H1 (cell line): ENCODE data around the gene PLXDC2. TPM values are rescaled to one million over a fixed set of nuclear protein-coding genes. Genes with fewer than 3 reads are reported as not detected.
A peak's percentile ranks its signal among the peaks of the same experiment; 100 is the strongest.

Experiments used
- CBX5 ChIP-seq: fragments of 300-800, 300-1000 bp; sonication (generic); IDR thresholded peaks from 2 replicates; pipeline ENCODE4 v1.7.1; 2016; ENCODE audit warnings: antibody characterized with exemption, low read length, low read depth
- CEBPB ChIP-seq: IDR thresholded peaks from 2 replicates; pipeline ENCODE4 v1.6.1; 2012; ENCODE audit warnings: low read depth, low read length
- CHD7 ChIP-seq: fragments of 300-600 bp; sonication (generic); IDR thresholded peaks from 2 replicates; pipeline ENCODE4 v1.7.1; 2012; ENCODE audit warnings: low read length, moderate library complexity, mild to moderate bottlenecking, inconsistent platforms; ENCODE audit not compliant: insufficient replicate concordance
- CREB1 ChIP-seq: IDR thresholded peaks from 2 replicates; pipeline ENCODE4 v1.6.1; 2012; ENCODE audit warnings: inconsistent platforms
- EZH2 ChIP-seq: fragments of 200-600 bp; sonication (generic); IDR thresholded peaks from 2 replicates; pipeline ENCODE4 v1.7.1; 2012; ENCODE audit warnings: low read depth, mild to moderate bottlenecking, moderate library complexity, low read length, inconsistent platforms; ENCODE audit not compliant: severe bottlenecking
- RAD21 ChIP-seq, 2 experiments: IDR thresholded peaks in 1 of 2; conservative IDR thresholded peaks in 1 of 2; 2 replicates each; pipeline ENCODE4 v1.6.1; 2011; ENCODE audit warnings: low read depth in 2 of 2, low read length in 2 of 2, improper control_type of control experiment in 1 of 2, inconsistent platforms in 1 of 2, mild to moderate bottlenecking in 1 of 2, moderate library complexity in 1 of 2
- RBBP5 ChIP-seq: IDR thresholded peaks from 2 replicates; pipeline ENCODE4 v1.7.1; 2012; ENCODE audit warnings: low read depth, mild to moderate bottlenecking, inconsistent platforms, low read length, moderate library complexity, borderline replicate concordance
- ZNF274 ChIP-seq: IDR thresholded peaks from 2 replicates; pipeline ENCODE4 v1.7.0; 2012; ENCODE audit warnings: low read length, borderline replicate concordance; ENCODE audit errors: extremely low read depth
- polyA plus RNA-seq, 7 experiments: library from polyadenylated mRNA; depleted of rRNA in 3 of 7; stranded (reverse) in 5 of 7; unstranded in 2 of 7; fragments of >200 nt in 5 of 7; fragments of 200-250 nt in 2 of 7; gene quantifications; 1 replicate in 5 of 7; 2 replicates in 1 of 7; 4 replicates in 1 of 7; pipeline versions ENCODE4 v1.2.1 to v1.2.3, GENCODE V29; 2011 to 2013; ENCODE audit warnings: missing spikeins in 2 of 7, mixed read lengths in 2 of 7
- total RNA-seq: library from RNA; stranded (reverse); fragmentation: NEBNext Ultra II Directional; extraction: Animal tissue kit (Norgen Biotek cat#: 25700); gene quantifications from 2 replicates; pipeline ENCODE4 v1.2.1, GENCODE V29; 2021

PLXDC2 gene
- total and polyA plus RNA-seq, 2 of the 8 experiments (the other 6 are each of a cell fraction or from before 2014, with no cell fraction given) = 23.0 to 40.5 TPM

GRCh38 chr10:19964625-19965024, 148.4 kb downstream of the PLXDC2 start (continued):
- TF ChIP-seq CHD7 (no peak), CREB1 (no peak), CBX5 (no peak), ZNF274 (no peak), CEBPB (peak; percentile 37; the same call in 1 of the 2 replicates), RAD21 (IDR thresholded peaks at IDR 0.05 in 1 of 2, conservative IDR thresholded peaks at IDR 0.05 in 1 of 2; ENCODE audit: low read depth in 2 of 2, low read length in 2 of 2) (peak in 1 of 2 experiments; percentile 16; a peak in 1 of 4 replicates), EZH2 (no peak), RBBP5 (no peak)
